GM18526 (cell line): ENCODE measurements around the gene ULK1.
A peak's percentile ranks its signal among the peaks of the same experiment; 100 is the strongest.

Experiments
- POLR2A ChIP-seq: IDR thresholded peaks from 3 replicates; pipeline ENCODE4 v1.6.1; 2011; ENCODE audit not compliant: insufficient read length; ENCODE audit errors: extremely low read depth

Gene ULK1

GRCh38 chr12:131934535-131934934 lies 40.1 kb downstream of the ULK1 start:
- no peak for TF ChIP-seq POLR2A

- TF ChIP-seq POLR2A, result no peak
Measured at GRCh38 chr12:131938082-131938481, 43.7 kb downstream of the ULK1 start.

DNA sequence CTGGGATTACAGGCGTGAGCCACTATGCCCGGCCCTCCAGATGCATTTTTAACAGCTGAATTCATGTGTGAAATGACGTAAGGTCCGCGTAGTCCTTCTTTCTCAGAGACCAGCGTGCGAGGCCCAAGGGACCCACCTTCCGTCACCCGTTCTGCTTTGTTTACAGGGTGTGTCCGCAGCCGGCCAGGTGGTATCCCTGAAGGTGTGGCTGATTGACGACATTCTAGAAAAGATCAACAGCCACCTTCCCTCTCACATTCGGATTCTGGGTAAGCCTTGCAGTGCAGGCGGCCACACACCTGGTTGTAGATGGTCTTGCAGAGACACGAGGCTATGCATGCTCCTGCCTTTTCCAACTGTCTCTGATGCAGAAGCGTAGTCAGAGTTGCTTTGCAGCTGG lies 44.6 kb downstream of the ULK1 start:
- no peak for TF ChIP-seq POLR2A

DNA sequence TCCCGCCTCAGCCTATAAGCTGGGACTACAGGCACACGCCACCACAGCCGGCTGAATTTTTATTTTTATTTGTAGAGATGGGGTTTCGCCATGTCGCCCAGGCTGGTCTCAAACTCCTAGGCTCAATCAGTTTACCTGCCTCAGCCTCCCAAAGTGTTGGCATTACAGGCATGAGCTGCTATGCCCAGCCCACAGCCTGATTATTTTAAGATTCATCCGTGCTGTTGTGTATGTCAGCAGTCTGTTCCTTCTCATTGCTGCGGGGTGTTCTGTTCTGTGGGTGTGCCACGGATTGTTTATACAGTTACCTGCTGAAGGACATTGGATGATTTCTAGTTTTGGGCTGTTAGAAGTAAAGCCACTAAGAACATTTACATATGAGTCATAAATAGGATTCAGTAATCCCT lies 45.7 kb downstream of the ULK1 start:
- TF ChIP-seq POLR2A, result no peak

- TF ChIP-seq POLR2A, result no peak
Measured at GRCh38 chr12:131941116-131941986, 46.9 kb downstream of the ULK1 start.

- TF ChIP-seq POLR2A, result no peak
Measured at GRCh38 chr12:131941987-131942341, 47.5 kb downstream of the ULK1 start.

GRCh38 chr12:131942671-131943070 lies 48.2 kb downstream of the ULK1 start:
- TF ChIP-seq POLR2A, result no peak

DNA sequence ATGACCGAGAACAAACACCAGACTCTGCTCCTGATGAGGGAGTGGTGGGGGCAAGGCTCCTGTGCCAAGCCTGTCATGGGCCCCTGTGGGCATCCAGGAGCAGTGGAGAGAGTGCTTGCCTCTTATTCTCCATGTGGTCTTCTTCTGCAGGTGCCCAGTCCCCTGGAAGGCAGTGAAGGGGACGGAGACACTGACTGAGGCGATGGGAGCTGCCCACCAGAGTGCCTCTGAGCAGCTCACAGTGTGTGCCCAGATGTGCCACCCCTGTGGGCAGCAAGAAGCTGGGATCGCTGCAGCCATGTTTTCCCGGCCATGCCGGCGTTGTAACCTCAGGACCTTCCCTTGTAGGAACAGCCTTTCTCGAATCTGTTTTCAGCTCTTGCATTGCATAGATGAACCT lies 49.0 kb downstream of the ULK1 start:
- no peak for TF ChIP-seq POLR2A

- no peak for TF ChIP-seq POLR2A
Measured at GRCh38 chr12:131943876-131944275, 49.5 kb downstream of the ULK1 start.

DNA sequence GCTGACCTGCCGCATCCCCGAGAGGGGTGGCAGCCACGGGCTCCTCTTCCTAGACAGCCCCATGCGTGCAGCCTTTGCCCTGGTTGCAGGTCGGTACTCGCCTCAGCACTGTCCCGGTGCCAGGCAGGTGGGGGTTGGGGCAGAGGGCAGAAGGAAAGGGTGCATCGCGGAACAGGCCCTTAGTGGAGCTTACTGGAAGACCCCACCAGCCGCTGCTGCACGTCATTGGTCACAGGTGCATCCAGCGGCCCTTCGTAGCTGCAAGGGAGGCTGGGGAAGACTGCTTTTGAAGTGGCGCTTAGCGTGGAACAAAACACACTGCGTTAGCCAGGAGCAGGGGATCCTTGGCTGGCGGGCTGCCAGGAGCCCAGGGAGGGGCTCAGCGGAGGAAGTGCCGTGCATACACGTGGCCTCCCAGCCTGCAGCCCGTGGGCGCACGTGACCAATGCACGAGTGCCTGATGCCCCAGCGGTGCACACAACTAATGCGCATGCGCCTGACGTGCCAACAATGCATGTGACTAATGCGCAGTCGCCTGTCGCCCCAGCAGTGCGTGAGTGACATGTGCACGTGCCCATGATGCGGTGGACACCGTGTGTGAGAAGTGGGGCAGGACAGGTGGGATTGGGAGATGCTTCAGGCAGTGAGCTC lies 50.3 kb downstream of the ULK1 start:
- no peak for TF ChIP-seq POLR2A

DNA sequence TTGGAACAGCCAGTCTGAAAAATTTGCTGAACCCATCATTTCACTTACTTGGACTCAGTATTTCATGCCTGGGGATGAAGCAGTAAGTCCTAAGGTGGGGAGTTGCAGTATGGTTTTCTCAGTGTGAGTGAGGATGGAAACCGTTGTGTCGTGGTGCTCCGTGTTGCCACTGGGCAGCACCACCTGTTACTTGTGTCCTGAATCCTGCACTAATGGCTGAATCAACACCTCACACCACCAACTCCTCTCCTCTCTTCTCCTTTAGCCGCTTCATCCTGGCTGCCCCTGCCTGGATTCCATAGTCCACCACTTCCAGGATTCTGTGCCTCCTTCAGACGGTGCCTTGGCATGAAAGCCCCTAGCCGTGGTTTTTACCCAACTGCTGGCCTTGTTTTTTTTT lies 52.3 kb downstream of the ULK1 start:
- TF ChIP-seq POLR2A, result no peak

DNA sequence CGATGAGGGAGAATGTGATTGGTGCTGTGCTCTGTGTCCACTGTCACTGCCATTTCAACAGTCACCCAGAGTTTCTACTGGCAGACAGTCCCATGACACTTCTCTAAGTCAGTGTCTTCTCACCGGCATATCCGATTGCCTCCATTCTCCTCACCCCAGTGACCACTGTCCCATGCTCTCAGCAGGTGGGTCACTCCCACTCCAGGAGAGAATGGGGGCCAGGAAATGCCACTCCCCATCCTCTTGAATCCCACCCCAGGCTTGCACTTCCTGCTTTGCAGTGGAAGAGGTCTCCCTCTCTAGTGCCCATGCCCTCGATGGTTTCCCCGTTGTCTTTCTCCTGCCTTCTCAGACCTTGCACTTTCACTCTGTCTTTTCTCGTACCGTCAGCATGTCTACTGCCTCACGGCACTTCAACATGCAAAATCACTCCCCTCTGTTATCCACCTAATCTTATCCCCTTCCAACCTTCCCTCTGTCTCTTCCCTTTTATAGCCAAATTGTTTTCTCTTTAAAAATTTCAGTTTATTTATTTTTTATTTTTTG lies 53.1 kb downstream of the ULK1 start:
- TF ChIP-seq POLR2A, result no peak

- TF ChIP-seq POLR2A, result no peak
Measured at GRCh38 chr12:131948166-131948712, 53.8 kb downstream of the ULK1 start.

- peak; percentile 66 for TF ChIP-seq POLR2A
Measured at GRCh38 chr12:131949431-131950181, 55.2 kb downstream of the ULK1 start, which contains the start of gene EP400. Gene EP400, plus strand, starts transcription at chr12:131949942. Its CDS starts 10,678 bp downstream, at chr12:131960620.

DNA sequence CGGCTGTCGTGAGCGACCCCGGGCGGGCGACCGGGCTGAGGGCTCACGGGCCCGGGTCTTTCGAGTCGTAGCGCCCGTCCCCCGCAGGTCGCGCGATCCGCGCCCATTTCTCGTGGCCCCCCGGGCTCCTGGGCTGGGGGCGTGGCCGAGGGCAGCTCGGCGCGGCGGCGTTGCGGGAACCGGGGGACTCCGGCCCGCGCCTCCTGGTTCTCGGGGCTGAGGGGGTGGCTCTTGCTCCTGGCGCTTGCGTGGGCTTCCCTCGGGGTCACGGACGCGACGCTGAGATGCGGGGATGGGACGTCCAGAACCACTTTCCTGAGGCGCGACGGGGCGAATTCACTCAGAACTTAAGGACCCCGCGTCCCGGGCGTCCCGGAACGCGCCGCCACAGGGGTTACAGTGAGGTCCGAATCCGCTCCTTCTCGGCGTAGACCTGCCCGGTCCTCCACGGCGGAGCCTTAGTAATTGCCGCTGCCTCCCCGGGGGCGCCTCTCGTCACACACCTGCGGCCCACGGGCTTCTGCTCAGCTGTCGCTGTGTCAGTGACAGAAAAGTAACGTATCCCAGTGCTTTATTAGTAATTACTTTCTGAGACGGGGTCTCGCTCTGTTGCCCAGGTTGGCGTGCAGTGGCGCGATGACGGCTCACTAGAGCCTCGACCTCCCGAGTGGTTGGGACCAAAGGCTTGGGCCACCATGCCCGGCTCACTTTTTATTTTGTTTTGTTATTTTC lies 55.9 kb downstream of the ULK1 start:
- no peak for TF ChIP-seq POLR2A

GRCh38 chr12:131959116-131959515 lies 64.7 kb downstream of the ULK1 start:
- TF ChIP-seq POLR2A, result no peak
